ENCODE results near the gene MT1X.

Gene MT1X

DNA sequence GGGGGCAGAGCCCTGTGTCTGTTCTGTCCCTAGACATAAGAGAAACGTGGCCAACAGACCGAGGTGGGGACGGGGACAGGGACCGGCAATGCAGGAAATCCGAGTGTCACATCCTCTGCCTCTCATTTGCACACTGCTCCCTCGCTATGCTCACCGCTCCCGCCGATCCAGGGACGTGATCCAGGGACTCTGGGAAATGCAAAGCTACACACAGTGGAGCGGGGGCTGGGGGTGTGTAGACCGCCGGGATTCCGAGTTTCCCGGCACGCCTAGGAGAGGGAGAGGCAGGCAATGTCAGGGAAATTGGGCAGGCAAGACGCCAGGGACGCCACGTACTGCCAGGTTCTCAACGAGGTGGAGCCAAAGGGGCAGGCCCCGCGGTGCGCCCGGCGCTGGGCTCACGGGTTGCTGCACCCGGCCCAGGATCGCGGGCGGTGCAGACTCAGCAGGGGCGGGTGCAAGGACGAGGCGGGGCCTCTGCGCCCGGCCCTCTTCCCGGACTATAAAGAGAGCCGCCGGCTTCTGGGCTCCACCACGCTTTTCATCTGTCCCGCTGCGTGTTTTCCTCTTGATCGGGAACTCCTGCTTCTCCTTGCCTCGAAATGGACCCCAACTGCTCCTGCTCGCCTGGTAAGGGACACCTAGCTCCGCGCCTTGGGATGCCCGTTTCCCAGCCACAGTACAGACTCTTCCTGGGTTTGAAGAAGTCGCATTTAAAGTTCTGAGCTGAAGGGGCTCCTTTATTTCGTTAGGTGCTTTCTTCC lies at the start of gene MT1X:
Gene MT1X, plus strand, starts transcription at position 532 of the 764 bp plus-strand sequence. Its CDS starts 71 bp downstream, at position 603.
- Mint-ChIP-seq H3K27ac (peak within 1 kb of the TSS; percentile 96), H3K9me3 (ENCODE audit: low read depth) (no peaks in the 10 kb centered on the region), H3K27me3 (no peaks in the 10 kb centered on the region), H3K4me3 (peak within 1 kb of the TSS; percentile 94), H3K4me1 (ENCODE audit: low read depth) (peaks cover 20% of the 10 kb centered on the region), H3K36me3 (peaks cover 5% of the 10 kb centered on the region)

DNA sequence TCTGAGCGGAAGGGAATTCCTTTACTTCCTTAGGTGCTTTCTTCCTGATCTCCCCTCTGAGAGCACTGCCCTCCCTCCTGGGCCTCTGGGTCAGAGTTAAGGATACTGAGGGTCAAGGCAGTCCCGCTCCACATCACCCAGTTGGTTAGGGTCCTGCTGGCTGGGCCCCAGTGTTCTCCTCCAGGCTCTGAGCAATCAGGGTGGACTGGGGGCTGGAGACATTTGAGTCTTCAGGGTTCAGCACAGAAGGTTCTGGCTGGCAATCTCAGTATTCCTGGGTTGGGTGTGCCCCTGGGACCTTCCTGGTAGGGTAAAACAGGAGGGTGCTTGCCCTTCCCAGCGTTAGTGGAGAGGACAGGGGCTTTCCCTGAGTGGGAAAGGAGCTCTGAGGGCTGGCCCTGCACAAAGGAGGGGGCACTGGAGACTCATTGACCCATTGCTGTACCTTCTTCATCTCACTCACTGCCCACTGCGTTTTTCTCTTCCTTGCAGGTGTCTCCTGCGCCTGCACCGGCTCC lies 49.4 kb upstream of the MT1X start:
- Mint-ChIP-seq H3K36me3 (no peaks in the 10 kb centered on the region), H3K27me3 (peaks cover 46% of the 10 kb centered on the region), H3K9me3 (ENCODE audit: low read depth) (no peaks in the 10 kb centered on the region), H3K4me3 (peak overlapping the region; percentile 68), H3K27ac (no peak overlapping the region), H3K4me1 (ENCODE audit: low read depth) (peaks cover 30% of the 10 kb centered on the region)

DNA sequence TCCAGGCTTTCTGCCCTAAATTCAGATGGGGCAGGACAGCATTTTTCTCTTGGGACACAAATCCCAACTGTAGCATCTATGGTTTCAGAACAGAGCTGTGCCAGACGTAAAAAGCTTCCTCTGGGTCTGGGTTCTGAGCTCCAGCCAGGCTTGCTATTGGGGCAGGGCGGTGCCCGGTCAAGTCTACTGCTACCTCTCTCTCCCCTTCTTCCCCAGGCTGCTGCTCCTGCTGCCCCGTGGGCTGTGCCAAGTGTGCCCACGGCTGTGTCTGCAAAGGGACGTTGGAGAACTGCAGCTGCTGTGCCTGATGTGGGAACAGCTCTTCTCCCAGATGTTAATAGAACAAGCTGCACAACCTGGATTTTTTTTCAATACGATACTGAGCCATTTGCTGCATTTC lies 48.7 kb upstream of the MT1X start:
- H3K4me3 Mint-ChIP-seq, result no peak overlapping the region
- peaks cover 47% of the 10 kb centered on the region for H3K27me3 Mint-ChIP-seq
- H3K4me1 Mint-ChIP-seq (ENCODE audit: low read depth), result peaks cover 33% of the 10 kb centered on the region
- no peak overlapping the region for H3K27ac Mint-ChIP-seq
- no peaks in the 10 kb centered on the region for H3K9me3 Mint-ChIP-seq (ENCODE audit: low read depth)
- H3K36me3 Mint-ChIP-seq, result no peaks in the 10 kb centered on the region

DNA sequence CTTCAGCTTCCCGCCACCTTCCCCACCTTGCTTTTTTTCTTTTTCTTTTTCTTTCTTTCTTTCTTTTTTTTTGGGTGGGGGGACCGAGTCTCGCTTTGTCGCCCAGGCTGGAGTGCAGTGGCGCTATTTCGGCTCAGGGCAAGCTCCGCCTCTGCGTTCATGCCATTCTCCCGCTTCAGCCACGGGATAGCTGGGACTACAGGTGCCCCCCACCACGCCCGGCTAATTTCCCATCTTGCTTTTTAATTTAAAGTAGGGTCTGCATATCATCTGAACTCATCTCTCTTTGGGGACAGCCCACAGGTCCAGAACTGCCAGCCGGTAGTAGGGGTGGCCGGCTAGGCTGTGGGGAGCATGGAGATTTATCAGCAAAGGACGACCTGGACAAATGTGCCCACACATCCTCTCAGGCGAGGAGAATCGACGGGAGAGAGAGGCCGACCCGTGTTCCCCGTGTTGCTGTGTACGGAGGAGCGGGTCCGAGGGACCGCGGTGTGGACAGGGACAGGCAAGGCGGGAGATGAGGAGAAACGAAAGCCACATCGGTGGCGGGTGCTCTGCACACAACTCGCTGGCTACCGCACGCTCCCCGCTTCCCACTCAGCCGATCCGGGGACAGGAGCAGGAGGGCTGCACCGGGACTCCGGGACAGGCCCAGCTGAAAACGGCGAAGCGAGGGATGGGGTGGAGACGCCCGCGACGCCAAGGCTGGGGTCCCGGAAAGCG lies 47.4 kb upstream of the MT1X start:
- no peaks in the 10 kb centered on the region for H3K9me3 Mint-ChIP-seq (ENCODE audit: low read depth)
- H3K4me3 Mint-ChIP-seq, result peak overlapping the region; percentile 84
- no peaks in the 10 kb centered on the region for H3K36me3 Mint-ChIP-seq
- peaks cover 35% of the 10 kb centered on the region for H3K4me1 Mint-ChIP-seq (ENCODE audit: low read depth)
- peaks cover 51% of the 10 kb centered on the region for H3K27me3 Mint-ChIP-seq
- peak overlapping the region; percentile 16 for H3K27ac Mint-ChIP-seq

DNA sequence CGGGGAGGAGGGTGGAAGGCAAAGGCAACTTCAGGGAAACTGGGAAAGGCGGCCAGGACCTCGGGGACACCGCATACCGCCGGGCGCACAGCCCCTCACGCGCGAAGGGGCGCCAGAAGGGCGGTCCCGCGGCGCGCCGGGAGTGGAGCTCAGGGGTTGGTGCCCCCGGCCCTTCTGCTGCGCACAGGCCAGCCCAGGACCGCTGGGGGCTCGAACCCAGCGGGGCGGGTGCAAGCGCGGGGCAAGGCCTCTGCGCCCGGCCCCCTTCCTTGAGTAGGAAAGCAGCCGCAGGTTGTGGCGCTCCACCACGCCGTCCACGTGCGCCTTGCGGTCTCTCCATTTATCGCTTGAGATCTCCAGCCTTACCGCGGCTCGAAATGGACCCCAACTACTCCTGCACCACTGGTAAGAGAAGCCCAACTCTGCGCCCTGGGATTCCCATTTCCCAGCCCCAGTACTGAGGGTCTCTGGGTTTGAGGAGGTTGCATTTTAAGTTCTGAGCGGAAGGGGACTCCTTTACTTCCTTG lies 46.8 kb upstream of the MT1X start:
- no peak overlapping the region for H3K27ac Mint-ChIP-seq
- H3K4me1 Mint-ChIP-seq (ENCODE audit: low read depth), result peaks cover 35% of the 10 kb centered on the region
- H3K9me3 Mint-ChIP-seq (ENCODE audit: low read depth), result no peaks in the 10 kb centered on the region
- H3K36me3 Mint-ChIP-seq, result no peaks in the 10 kb centered on the region
- peaks cover 55% of the 10 kb centered on the region for H3K27me3 Mint-ChIP-seq
- H3K4me3 Mint-ChIP-seq, result peak overlapping the region; percentile 84

DNA sequence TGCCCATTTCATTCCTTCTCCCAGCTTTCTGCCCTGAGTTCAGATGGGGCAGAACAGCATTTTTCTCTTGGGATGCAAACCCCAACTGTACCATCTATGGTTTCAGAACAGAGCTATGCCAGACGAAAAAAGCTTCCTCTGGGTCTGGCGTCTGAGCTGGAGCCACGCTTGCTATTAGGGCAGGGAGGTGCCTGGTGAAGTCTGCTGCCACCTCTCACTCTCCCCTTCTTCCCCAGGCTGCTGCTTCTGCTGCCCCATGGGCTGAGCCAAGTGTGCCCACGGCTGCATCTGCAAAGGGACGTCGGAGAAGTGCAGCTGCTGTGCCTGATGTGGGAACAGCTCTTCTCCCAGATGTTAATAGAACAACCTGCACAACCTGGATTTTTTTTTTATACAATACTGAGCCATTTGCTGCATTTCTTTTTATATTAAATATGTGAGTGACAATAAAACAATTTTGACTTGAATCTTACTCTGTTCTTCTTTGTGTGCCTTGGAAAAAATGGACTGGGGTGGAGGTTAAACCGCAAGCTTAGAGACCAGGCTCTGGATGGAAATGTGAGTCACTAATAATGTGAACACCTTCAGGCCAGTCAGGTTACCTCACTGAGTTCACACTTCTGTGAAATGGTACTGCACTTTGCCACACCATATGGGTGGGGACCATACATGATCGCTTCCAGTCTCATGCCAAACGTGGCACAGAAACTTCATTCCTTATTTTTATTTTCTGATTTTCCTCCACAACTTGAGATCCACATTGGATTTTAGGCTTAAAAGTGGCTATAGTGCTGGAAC lies 45.5 kb upstream of the MT1X start:
- peak overlapping the region; percentile 74 for H3K4me3 Mint-ChIP-seq
- no peak overlapping the region for H3K27ac Mint-ChIP-seq
- peaks cover 30% of the 10 kb centered on the region for H3K4me1 Mint-ChIP-seq (ENCODE audit: low read depth)
- peaks cover 45% of the 10 kb centered on the region for H3K27me3 Mint-ChIP-seq
- H3K36me3 Mint-ChIP-seq, result no peaks in the 10 kb centered on the region
- H3K9me3 Mint-ChIP-seq (ENCODE audit: low read depth), result no peaks in the 10 kb centered on the region

DNA sequence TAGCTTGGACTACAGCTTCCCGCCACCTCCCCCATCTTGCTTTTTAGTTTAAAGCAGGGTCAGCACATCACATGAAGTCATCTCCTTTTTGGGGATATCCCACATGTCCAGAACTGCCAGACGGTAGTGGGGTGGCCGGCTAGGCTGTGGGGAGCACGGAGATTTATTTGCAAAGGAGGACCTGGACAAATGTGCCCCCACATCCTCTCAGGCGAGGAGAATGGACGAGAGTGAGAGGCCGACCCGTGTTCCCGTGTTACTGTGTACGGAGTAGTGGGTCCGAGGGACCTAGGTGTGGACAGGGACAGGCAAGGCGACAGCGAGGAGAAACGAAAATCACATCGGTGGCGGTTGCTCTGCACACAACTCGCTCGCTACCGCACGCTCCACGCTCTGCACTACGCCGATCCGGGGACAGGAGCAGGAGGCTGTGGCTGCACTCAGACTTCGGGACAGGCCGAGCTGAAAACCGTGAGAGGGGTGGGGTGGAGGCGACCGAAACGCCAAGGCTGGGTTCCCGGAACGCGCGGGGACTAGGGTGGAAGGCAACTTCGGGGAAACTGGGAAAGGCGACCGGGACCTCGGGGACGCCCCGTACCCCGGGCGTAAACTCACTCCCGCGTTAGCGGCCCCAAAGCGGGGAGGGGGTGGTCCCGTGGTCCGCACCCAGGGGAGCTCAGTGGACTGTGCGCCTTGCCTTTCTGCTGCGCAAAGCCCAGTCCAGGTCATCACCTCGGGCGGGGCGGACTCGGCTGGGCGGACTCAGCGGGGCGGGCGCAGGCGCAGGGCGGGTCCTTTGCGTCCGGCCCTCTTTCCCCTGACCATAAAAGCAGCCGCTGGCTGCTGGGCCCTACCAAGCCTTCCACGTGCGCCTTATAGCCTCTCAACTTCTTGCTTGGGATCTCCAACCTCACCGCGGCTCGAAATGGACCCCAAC lies 44.2 kb upstream of the MT1X start, which contains the start of gene MT1A:
Gene MT1A, plus strand, starts transcription at position 853 of the 937 bp plus-strand sequence. Its CDS starts 73 bp downstream, at position 926.
- Mint-ChIP-seq H3K4me1 (ENCODE audit: low read depth) (peaks cover 34% of the 10 kb centered on the region), H3K36me3 (no peaks in the 10 kb centered on the region), H3K9me3 (ENCODE audit: low read depth) (no peaks in the 10 kb centered on the region), H3K27ac (no peak within 1 kb of the TSS), H3K27me3 (peaks cover 41% of the 10 kb centered on the region), H3K4me3 (peak within 1 kb of the TSS; percentile 68)

DNA sequence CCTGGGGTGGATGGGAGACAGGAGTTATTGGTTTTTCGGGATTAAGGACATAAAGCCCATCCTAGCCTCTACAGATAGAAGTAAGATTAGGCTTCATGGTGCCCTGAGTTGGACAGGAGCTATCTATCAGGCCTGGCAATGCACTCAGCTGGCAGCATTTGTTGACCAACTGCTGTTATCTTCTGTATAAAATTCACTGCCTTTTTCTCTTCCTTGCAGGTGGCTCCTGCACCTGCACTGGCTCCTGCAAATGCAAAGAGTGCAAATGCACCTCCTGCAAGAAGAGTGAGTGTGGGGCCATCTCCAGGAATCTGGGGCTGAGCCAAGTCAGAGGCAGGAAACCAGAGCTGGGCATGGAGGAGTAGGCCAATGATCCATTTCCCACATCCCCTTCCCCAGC lies 43.2 kb upstream of the MT1X start:
- H3K9me3 Mint-ChIP-seq (ENCODE audit: low read depth), result no peaks in the 10 kb centered on the region

DNA sequence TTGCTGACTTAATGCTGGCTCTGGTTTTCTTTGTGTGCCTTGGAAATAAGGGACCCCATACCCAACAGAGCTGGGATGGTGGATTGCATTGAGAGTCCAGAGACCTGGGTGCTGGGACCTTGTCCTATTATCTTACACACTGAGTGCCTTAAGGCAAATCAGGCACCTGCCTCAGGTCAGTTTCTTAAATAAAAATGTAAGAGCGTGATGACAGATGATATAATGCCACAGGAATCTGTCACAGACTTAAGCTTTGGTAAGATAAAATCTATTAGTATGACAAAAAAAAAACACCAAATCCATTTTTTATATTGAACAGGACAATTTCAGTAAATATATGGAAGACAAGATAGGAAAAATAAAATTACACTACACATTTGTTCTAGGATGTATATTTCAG lies 42.2 kb upstream of the MT1X start:
- Mint-ChIP-seq H3K27me3 (peaks cover 25% of the 10 kb centered on the region), H3K4me1 (ENCODE audit: low read depth) (peaks cover 41% of the 10 kb centered on the region), H3K36me3 (no peaks in the 10 kb centered on the region)

More for the DNA sequence above, 43.2 kb upstream of the MT1X start:
- Mint-ChIP-seq H3K4me1 (ENCODE audit: low read depth) (peaks cover 41% of the 10 kb centered on the region), H3K36me3 (no peaks in the 10 kb centered on the region), H3K27ac (no peak overlapping the region), H3K27me3 (peaks cover 33% of the 10 kb centered on the region), H3K4me3 (no peak overlapping the region)

DNA sequence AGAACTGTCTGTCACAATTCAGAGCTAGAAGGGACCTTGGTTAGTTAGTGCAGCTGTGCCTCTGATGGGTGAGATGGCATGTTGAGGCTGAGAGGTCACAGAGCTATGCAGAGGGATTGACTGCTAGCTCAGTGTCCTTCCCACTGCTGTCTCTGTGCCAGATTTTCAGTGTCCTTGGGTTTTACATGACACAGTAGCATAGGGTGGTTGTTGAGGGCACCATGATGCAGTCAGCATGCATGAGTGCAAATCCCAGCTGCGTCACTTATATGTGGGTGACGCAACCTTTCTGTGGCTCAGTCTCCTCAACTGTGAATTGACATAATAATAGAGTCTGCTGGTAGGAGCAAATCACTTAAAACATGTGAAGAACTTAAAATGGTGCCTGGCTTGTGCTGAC lies 41.1 kb upstream of the MT1X start:
- Mint-ChIP-seq H3K27ac (no peak overlapping the region), H3K27me3 (peaks cover 21% of the 10 kb centered on the region), H3K4me3 (no peak overlapping the region), H3K9me3 (ENCODE audit: low read depth) (no peaks in the 10 kb centered on the region), H3K4me1 (ENCODE audit: low read depth) (peaks cover 34% of the 10 kb centered on the region), H3K36me3 (no peaks in the 10 kb centered on the region)

More for the DNA sequence above, 42.2 kb upstream of the MT1X start:
- H3K27ac Mint-ChIP-seq, result no peak overlapping the region
- no peak overlapping the region for H3K4me3 Mint-ChIP-seq
- no peaks in the 10 kb centered on the region for H3K9me3 Mint-ChIP-seq (ENCODE audit: low read depth)

DNA sequence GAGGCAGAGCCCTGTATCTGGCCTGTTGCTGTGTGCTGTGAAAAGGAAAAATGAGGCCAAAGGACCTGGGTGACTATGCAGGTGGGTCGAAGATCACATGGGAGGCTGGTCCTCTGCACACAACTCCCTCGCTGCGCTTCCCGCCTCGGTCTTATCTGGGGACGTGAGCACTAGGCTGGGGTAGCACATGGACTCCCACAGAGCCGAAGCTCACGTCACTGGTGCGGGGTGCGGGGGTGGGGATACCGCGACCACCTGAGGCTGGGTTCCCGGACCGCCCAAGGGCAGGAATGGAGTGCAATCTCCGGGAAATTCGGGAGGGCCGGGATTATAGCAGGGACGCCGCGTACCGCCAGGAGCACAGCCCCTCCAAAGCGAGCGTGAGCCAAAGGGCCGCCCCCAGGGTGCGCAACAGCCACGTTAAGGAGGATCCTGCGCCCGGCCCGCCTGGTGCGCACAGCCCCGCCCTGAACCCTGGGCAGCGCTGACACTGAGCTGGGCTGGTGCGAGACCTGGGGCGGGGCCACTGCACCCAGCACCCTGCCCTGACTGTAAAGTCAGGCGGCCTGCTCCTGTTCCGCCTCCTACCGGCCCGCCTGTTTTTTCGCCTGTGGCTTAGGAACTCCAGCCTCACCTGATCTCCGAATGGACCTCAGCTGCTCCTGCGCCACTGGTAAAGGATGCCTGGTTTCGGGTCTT lies 39.0 kb upstream of the MT1X start:
- H3K4me3 Mint-ChIP-seq, result peak overlapping the region; percentile 66
- no peaks in the 10 kb centered on the region for H3K36me3 Mint-ChIP-seq
- H3K9me3 Mint-ChIP-seq (ENCODE audit: low read depth), result no peaks in the 10 kb centered on the region
- peaks cover 25% of the 10 kb centered on the region for H3K4me1 Mint-ChIP-seq (ENCODE audit: low read depth)
- peaks cover 10% of the 10 kb centered on the region for H3K27me3 Mint-ChIP-seq
- no peak overlapping the region for H3K27ac Mint-ChIP-seq

DNA sequence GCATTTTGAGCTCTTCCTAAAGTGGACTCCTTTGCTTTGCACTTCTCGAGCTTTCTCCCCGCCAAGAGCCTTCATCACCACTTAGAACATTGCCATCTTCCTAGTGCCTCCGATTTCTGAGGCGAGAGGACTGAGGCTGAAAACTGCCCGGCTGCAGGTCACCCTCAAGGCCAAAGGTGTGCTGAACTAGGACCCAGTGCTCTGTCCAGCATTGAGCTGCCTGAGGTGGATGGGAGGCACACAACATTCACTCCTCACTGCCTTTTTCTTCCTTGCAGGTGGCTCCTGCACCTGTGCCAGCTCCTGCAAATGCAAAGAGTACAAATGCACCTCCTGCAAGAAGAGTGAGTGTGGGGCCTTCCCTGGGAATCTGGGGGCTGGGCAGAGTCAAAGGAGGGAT lies 38.4 kb upstream of the MT1X start:
- H3K4me3 Mint-ChIP-seq, result peak overlapping the region; percentile 66
- H3K36me3 Mint-ChIP-seq, result no peaks in the 10 kb centered on the region
- H3K4me1 Mint-ChIP-seq (ENCODE audit: low read depth), result peaks cover 22% of the 10 kb centered on the region
- no peak overlapping the region for H3K27ac Mint-ChIP-seq
- no peaks in the 10 kb centered on the region for H3K9me3 Mint-ChIP-seq (ENCODE audit: low read depth)
- H3K27me3 Mint-ChIP-seq, result peaks cover 10% of the 10 kb centered on the region

DNA sequence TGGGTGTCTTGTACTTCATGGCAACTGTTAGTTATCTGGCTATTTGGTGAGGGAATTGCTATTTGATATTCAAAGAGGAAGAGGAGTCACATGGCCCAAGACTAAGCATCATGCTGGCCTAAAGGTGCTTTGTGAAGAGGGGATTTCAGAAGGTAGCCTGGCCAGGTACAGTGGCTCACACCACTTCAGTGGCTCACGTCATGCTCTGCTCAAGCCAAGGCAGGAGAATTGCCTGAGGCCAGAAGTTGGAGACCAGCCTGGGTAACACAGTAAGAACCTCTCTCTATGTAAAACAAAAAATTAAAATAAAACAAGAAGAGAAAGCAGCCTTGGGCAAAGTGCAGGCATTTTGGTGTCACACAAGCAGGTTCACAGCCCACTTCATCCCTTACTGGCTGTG lies 37.0 kb upstream of the MT1X start:
- Mint-ChIP-seq H3K36me3 (no peaks in the 10 kb centered on the region), H3K4me3 (no peak overlapping the region), H3K27ac (no peak overlapping the region), H3K9me3 (ENCODE audit: low read depth) (no peaks in the 10 kb centered on the region), H3K27me3 (no peaks in the 10 kb centered on the region), H3K4me1 (ENCODE audit: low read depth) (peaks cover 22% of the 10 kb centered on the region)

Data from activated naive CD8-positive, alpha-beta T cell (primary cell).